Colonic mucosa (tissue), 4 donors: ENCODE measurements around the gene SMAP2. TPM values are rescaled to one million over a fixed set of nuclear protein-coding genes. Genes with fewer than 3 reads are reported as not detected.

Experiments used
- DNase-seq: peaks from one replicate; pipeline ENCODE4 v3.0.0-alpha.2; 2020
- H3K27ac ChIP-seq: fragments of 200-600 bp; one replicate; pipeline ENCODE4 v1.8.0; 2021
- H3K27me3 ChIP-seq: fragments of 200-600 bp; one replicate; pipeline ENCODE4 v1.8.0; 2021
- H3K36me3 ChIP-seq: fragments of 200-600 bp; one replicate; pipeline ENCODE4 v1.8.0; 2021
- H3K4me1 ChIP-seq: fragments of 200-600 bp; one replicate; pipeline ENCODE4 v1.8.0; 2021; ENCODE audit warnings: mild to moderate bottlenecking
- H3K4me3 ChIP-seq: fragments of 200-600 bp; one replicate; pipeline ENCODE4 v1.8.0; 2021
- H3K9ac ChIP-seq, 2 donors: one replicate each; pipeline ENCODE4 v1.7.0; 2013; ENCODE audit warnings: control low read depth in 2 of 2, low read depth in 2 of 2, low read length in 2 of 2
- H3K9me3 ChIP-seq: fragments of 200-600 bp; one replicate; pipeline ENCODE4 v1.8.0; 2021
- intact Hi-C: fragments of 100-400 bp; cut with DNase I; formaldehyde crosslinking; loops from one replicate; pipeline ENCODE4 v1.14.1; 2022
- total RNA-seq, 2 donors: library from RNA; stranded (reverse); fragmentation: NEBNext Ultra II Directional in 1 of 2; extraction: Animal tissue kit (Norgen Biotek cat#: 25700) in 1 of 2; gene quantifications; one replicate each; pipeline ENCODE4 v1.2.1, GENCODE V29; 2021
- TF ChIP-seq, protein P1 (sequence below): fragments of 200-600 bp; IDR thresholded peaks from one replicate; pipeline ENCODE4 v1.8.0; 2022; ENCODE audit warnings: antibody characterized with exemption, mild to moderate bottlenecking
- donor health status: healthy.
- donor health status: DM: no; HTN: no; CAD: no.
- donor health status: DM: no; HTN: no; CAD: no.

SMAP2 gene
- total RNA-seq, 2 donors from 2014 or later, result 25.9 to 31.5 TPM

DNA sequence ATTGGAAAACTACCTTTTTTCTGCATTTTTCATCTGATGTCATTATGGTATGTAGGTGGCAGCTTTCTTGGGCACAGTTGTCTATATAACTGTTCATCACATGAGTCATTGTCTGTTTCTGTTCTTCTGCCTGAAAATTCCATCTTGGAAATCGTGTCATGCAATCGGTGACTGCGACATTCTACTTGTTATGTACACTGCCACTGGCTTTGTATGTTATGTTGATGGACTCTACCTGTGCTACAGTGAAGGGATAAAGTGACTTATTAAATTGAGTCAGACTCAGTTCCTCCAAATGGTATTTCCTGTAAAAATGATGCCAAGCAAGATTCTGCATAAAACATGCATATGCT lies 8.6 kb downstream of the SMAP2 start:
- DNase-seq, result no peak
- intact Hi-C loops, result no loop called here
- H3K4me1 ChIP-seq, result peaks cover 9% of the 10 kb centered on the region
- no peaks in the 10 kb centered on the region for H3K27me3 ChIP-seq
- H3K4me3 ChIP-seq, result no peak overlapping the region
- no peaks in the 10 kb centered on the region for H3K36me3 ChIP-seq
- no peak overlapping the region for H3K9ac ChIP-seq
- TF ChIP-seq, protein P1, sequence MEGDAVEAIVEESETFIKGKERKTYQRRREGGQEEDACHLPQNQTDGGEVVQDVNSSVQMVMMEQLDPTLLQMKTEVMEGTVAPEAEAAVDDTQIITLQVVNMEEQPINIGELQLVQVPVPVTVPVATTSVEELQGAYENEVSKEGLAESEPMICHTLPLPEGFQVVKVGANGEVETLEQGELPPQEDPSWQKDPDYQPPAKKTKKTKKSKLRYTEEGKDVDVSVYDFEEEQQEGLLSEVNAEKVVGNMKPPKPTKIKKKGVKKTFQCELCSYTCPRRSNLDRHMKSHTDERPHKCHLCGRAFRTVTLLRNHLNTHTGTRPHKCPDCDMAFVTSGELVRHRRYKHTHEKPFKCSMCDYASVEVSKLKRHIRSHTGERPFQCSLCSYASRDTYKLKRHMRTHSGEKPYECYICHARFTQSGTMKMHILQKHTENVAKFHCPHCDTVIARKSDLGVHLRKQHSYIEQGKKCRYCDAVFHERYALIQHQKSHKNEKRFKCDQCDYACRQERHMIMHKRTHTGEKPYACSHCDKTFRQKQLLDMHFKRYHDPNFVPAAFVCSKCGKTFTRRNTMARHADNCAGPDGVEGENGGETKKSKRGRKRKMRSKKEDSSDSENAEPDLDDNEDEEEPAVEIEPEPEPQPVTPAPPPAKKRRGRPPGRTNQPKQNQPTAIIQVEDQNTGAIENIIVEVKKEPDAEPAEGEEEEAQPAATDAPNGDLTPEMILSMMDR, result no peak
- no peaks in the 10 kb centered on the region for H3K9me3 ChIP-seq
- H3K27ac ChIP-seq, result peak overlapping the region; percentile 83

DNA sequence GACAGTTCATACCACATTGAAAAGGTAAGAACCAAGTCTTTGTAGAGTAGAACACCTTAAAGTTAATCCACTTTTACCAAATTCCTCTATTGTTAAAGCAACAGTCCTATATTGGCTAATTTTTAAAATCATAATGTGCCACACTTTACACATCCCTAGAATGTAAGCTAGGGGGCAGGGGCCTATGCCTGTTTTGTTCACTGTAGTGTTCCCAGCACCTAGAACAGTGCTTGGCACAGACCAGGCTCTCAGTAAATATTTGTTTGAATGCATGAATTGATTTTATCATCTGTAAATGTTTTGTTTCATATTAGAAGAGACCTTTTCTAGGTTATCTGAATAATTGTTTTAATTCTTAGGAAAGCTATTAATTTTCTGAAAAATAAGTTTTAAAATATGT lies 9.1 kb downstream of the SMAP2 start:
- H3K27ac ChIP-seq, result peak overlapping the region; percentile 83
- DNase-seq, result no peak
- H3K4me3 ChIP-seq, result no peak overlapping the region
- H3K9me3 ChIP-seq, result no peaks in the 10 kb centered on the region
- TF ChIP-seq, protein P1, result no peak
- peaks cover 9% of the 10 kb centered on the region for H3K4me1 ChIP-seq
- no peaks in the 10 kb centered on the region for H3K27me3 ChIP-seq
- no peaks in the 10 kb centered on the region for H3K36me3 ChIP-seq
- intact Hi-C loops, result no loop called here
- peak overlapping the region in 1 of 2 donors; percentile 30 for H3K9ac ChIP-seq

DNA sequence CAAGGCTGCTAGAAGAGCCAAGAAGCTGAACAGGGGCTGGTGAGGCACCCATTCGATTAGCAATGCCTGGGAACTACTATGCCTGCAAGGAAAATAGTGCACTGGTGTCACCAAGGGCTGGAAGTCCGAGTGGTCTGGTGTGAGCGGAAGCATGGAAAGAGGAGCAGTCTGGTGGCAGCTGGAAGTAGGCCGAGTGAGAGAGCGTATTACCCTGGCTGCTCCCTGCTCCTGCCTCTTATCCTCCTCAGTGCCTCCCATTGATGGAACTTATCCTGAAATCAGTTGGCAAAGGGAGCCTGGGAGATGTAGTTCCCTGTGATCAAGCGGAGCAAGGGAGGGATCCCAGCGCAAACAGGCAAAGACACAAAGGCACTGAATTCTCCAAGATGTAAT lies 9.6 kb downstream of the SMAP2 start:
- no peaks in the 10 kb centered on the region for H3K36me3 ChIP-seq
- H3K27ac ChIP-seq, result peak overlapping the region; percentile 83
- intact Hi-C loops, result no loop called here
- no peaks in the 10 kb centered on the region for H3K27me3 ChIP-seq
- TF ChIP-seq, protein P1, result no peak
- H3K9ac ChIP-seq, result peak overlapping the region; percentile 30 to 31
- peaks cover 9% of the 10 kb centered on the region for H3K4me1 ChIP-seq
- no peak for DNase-seq
- H3K4me3 ChIP-seq, result no peak overlapping the region
- H3K9me3 ChIP-seq, result no peaks in the 10 kb centered on the region

DNA sequence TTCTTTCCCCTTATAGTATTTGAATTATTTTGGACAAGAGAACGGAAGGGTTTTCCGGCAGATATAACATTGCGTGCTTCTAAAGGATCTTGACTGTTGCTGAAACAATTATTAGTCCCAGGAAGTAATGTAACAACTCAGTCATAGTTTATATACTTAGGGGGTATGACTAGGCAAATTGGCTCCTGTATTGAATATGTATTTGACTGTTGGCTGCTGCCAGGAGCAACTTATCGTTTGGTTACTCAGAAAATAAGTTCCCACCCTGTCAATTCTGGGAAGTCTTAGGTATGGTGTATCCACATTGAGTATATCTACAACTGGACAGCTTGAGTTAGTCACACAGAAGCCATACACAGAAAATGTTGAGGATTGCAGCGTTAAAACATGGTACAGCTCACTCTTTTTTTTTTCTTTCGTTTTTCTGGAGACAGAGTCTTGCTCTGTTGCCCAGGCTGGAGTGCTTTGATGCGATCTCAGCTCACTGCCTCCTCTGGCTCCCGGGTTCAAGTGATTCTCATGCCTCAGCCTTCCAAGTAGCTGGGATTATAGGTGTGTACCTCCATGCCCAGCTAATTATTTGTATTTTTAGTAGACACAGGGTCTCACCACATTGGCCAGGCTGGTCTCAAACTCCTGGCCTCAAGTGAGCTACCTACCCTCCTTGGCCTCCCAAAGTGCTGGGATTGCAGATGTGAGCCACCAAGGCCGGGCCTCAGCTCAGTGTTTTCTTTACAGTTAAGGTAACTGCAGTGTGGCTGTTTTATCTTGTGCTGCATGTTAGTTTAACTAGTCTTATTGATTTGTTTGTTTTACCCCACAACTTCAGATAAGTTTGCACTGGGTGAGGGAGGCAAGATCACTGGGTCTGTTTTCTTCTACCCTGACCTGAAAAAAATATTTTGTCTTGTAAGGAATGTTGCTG lies 10.2 kb downstream of the SMAP2 start:
- Histone ChIP-seq H3K27ac (peak overlapping the region; percentile 83), H3K36me3 (no peaks in the 10 kb centered on the region), H3K9me3 (no peaks in the 10 kb centered on the region), H3K4me3 (no peak overlapping the region), H3K4me1 (peaks cover 9% of the 10 kb centered on the region), H3K27me3 (no peaks in the 10 kb centered on the region), H3K9ac (peak overlapping the region; percentile 6 to 38)
- TF ChIP-seq, protein P1, result no peak
- intact Hi-C loops, result no loop called here
- DNase-seq, result no peak

DNA sequence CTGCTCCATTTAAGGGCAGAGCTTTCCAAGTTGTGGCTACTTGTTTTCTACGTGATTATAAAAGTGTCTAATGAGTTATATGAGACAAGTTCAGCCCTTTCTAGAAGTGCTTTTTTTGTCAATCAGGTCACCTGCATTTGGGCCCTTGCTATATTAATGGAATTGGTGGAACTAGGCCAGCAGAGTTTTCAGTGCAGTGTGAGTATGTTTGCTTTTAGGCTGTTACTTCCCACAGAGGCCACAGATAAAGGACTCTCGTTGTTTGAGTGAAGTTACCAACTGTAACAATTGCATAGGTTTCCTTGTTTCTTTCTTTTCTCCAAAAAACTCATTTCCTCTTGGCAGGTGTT lies 10.9 kb downstream of the SMAP2 start:
- H3K36me3 ChIP-seq, result no peaks in the 10 kb centered on the region
- H3K9ac ChIP-seq, result peak overlapping the region; percentile 6 to 38
- no peak overlapping the region for H3K4me3 ChIP-seq
- no peaks in the 10 kb centered on the region for H3K27me3 ChIP-seq
- no peaks in the 10 kb centered on the region for H3K9me3 ChIP-seq
- intact Hi-C loops, result no loop called here
- peaks cover 9% of the 10 kb centered on the region for H3K4me1 ChIP-seq
- DNase-seq, result no peak
- peak overlapping the region; percentile 83 for H3K27ac ChIP-seq
- TF ChIP-seq, protein P1, result no peak
